Stimulated activated CD8-positive, alpha-beta memory T cell treated with anti-CD3 and anti-CD28 coated beads, Interleukin-2, amount 100 ng/mL, for 1 hour (primary cell): Measurements from ENCODE around the gene EOLA2.
"Not testable (repeated sequence)": the region's sequence is repeated elsewhere in the genome, so short reads cannot be mapped to it uniquely, and the experiment has no call there.

Source experiments
- DNase-seq, 2 donors: peaks; one replicate each; pipeline ENCODE4 v3.0.0-alpha.2; 2020; ENCODE audit warnings: low read depth in 2 of 2

EOLA2 gene

DNA sequence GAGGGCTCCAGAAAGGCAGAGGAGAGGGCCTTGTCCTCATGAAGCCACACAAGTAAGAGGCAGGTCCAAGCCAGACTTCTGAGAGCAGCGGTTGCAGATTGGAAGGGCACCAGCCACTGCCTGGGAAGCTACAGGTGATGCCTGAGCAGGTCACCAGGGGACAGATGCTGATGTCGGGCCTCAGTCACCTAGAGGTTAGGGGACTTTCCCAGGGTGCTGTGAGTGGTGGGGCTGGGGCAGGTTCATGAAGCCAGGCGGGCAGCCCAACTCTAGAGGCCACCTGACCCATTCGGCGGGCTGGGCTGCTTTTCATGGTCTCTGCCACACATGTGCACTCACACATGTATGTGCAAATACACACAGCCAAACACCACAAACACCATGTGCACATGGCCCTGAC, 5.3 kb downstream of the EOLA2 start:
- not testable (repeated sequence) for DNase-seq

DNA sequence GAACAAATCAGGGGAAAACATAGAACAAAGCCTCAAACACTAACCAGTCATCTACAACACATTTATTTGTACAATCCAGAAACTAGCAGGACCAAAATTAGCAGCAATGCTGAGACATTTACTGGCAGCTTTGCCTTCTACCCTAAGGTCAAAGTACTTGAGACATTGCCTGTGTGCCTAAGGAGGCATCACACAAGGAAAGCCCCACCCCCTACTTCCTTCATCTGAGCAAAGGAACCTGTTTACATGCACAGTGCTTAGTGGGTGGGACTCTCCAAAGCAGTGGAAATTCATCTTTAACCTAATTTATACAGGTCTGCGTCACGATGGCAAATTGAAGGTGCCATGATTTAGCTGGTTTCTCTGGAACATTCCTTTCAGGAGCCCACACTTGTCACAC, 6.1 kb downstream of the EOLA2 start:
- not testable (repeated sequence) for DNase-seq

DNA sequence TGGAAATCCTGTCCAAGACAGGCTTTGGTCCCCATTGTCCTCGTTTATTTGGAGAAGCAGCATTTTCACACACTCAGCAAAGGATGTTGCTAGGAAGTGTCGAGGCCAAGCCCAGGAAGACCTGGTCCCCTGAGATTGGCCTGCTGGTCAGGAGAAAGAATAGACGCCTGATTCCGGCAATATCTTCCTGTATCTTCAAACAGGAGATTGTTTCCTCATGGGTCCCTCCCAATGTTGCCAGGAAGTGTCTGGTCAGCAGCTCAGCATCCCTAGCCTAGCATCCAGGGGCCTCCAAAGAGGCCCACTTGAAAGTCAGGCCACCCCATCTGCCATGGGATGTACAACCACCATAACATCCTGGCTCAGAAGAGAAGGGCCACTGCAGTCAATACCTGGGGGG, 6.9 kb downstream of the EOLA2 start:
- DNase-seq, result not testable (repeated sequence)

DNA sequence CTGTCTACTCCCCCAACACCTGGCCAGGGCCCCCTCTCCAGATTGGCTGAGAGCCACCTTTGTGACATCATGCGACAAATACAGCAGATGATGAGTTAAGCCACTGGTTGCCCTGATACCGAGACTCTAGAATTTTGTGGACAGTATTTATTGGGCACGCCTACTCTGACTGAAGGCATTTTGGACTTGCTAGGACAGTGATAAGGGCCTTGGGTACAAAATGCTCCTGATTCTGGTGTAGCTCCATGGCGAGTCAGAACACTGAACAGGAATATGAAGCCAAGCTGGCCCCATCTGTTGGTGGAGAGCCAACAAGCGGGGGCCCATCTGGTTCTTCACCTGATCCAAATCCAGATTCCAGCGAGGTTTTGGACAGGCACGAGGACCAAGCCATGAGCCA, 8.9 kb downstream of the EOLA2 start, which contains the start of gene HSFX4:
Gene HSFX4 (plus strand): TSS at position 174 of the 400 bp plus-strand sequence. CDS start 72 bp downstream, at position 246.
- DNase-seq, result not testable (repeated sequence)

DNA sequence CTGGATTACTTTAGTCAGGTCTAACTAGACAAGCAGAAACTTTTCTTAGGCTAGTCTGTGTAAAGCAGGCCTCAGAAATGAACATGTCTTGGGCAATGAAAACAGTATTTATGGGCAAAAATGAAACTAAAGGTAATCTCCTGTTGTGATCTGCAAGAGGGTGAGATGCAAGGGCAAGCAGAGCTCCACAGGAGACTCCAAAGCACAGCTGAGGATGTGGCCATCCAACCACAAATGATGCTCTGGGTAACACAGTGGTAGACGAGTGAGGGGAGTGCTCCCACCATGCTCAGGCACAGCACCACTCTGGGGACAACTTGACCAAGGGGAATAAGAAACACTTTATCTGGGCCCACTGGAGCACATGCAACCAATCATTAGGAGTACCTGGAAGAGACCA, 9.7 kb downstream of the EOLA2 start:
- DNase-seq, result not testable (repeated sequence)

DNA sequence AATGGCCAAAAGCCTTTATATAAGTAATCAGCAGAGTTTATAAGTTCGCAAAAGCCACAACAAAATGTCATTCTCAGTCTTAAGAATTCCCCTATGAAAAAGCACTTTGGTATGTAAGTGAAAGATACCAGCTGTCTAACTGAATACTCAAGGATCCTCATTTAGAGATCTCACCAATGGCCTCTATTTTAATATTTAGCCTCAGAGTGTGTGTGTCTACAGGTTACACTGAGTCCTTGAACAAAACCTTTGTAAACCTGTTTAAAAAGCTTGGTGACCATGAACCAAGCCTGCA, 10.4 kb downstream of the EOLA2 start:
- DNase-seq, result not testable (repeated sequence)

DNA sequence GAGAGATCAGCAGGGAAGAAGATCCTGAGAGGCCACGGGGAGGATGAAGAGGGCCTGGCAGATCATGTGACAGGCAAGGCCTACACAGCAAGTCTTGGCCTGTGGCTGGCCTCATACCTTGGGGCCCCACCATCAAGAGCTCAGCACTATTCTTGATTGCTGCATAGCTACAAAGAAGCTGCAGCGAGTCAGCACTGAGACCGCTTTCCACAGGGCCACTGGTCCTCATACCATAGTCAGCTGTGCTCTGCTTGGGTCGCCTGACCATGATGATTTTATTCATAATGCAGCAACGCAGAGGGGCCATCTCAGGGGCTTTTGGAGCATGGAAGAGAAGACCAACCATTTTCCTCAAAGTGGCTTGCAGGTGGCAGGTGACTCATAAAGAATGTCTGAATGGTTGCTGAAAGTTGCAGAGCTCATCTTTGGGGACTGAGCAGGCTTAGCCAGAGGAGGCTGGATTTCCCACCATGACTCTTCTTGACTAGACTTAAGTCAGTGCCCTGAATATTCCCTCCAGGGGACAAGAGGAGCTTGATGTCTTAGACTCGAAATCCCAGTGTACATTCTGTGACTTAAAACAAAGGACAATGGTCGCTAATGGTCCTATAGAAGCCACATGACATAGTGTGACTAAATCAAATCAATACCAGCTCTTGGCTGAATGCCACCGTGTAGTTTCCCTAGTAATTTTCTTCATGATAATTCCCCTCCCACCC, 10.9 kb downstream of the EOLA2 start:
- not testable (repeated sequence) for DNase-seq

DNA sequence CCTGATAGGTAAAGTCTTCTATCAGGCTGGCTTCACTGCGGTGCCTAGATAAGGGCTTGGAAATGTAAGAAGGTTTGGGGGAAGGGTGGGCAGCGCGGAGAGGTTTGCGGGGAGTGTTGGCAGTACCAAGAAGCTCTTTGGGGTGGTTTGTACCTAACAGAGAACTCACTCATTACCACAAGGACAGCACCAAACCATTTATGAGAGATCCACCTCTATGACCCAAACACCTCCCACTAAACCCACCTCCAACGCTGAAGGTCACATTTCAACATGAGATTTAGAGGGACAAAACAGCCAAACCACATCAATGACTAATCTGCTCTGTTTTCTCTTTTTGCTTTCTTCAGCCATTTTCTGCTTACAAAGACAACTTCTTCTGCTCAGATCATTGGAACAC, 13.9 kb downstream of the EOLA2 start:
- DNase-seq, result not testable (repeated sequence)

DNA sequence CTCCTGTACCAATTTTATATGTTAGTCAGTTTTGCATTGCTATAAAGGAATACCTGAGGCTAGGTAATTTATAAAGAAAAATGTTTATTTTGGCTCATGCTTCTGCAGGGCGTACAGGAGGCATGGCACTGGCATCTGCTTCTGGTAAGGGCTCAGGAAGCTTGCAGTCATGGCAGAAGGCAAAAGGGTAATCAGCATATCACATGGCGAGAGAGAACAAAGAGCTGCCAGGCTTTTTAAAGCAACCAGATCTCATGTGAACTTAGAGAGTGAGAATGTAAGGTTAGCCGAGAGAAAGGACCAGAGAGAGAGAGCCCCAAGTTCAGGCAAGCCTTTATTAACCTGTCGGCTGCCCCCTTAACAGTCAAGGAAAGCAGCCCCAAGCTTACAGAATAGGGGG, 14.5 kb downstream of the EOLA2 start:
- DNase-seq, result not testable (repeated sequence)

DNA sequence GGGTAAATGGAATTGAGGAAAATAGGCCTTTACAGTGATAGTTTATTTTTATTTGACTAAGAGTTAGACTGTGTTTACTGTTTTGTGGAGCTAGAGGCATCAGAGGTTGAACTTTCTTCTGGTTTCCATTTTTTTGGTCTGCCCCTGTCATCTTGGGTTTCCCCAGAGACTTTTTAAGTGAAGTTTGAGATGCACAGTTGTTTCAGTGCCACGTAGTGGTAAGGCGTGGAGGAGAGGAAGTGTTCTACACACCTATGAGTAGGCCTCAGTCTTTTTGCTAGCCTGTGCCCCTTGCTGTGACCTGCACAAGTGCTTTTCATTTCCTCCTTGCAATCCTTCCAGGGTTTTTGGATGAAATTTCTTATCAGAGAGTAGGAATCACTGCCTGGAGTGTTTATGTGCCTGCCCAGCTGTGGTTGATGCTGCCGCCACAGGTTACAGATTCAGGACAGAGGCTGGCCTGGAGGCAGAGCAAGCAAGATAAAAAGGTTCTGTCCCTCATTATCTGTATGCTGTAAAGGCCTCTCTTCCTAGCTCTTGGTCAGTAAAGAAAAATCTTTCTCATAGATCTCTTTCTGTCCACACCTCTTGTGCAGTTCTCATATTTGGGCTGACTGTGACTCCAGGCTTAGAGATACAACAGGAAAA, 21.4 kb downstream of the EOLA2 start:
- DNase-seq, result no peak

DNA sequence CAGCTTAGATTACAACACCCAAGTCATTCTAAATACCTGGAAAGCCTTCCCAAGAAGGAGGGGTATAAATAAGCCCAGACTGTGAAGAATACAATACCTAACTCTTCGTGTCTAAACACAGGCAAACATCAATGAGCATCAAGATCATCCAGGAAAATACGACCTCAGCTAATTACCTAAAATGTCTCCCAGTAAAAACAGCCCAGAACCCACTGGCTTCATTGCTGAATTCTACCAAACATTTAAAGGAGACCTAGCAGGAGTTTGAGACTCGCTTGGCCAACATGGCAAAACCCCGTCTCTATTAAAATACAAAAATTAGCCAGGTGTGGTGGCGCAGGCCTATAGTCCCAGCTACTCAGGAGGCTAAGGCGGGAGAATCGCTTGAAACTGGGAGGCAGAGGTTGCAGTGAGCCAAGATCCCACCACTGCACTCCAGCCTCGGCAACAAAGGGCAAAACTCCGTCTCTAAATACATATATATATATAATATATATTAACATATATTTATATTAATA, 28.1 kb downstream of the EOLA2 start:
- no peak for DNase-seq

DNA sequence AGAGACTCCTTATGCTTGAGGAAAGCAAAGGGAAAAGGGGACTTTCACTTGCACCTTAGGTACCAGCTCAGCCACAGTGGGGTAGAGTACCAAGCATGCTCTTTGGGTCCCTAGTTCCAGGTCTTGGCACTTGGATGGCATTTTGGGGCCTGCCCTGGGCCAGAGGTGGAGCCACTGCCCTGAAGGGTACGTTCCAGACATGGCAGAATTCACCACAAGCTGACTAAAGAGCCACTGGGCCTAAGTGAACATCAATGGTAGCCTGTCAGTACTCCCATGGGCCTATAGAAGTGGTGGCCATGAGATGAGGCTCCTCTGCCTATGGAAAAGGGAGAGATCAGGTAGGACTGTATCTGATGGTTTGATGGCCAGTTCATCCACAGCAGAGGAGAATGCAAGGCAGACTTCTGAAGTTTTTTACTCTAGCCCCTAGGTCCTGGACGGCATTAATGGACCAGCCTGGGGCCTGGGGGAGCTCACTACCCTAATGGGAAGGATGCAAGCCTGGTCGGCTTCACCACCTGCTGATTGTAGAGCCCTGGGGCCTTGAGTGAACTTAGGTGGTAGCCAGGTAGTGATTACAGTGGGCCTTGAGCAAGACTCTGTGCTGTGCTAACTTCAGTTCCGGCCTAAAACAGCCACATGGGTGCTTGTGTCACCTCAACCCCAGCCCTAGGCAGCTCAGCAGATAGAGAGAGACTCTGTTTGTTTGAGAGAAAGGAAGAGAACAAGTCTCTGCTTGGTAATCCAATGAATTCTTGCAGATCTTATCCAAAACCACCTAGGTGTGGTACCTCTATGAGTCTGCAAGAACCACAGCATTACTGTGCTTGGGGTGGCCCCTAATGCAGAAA, 28.7 kb downstream of the EOLA2 start:
- DNase-seq, result no peak

DNA sequence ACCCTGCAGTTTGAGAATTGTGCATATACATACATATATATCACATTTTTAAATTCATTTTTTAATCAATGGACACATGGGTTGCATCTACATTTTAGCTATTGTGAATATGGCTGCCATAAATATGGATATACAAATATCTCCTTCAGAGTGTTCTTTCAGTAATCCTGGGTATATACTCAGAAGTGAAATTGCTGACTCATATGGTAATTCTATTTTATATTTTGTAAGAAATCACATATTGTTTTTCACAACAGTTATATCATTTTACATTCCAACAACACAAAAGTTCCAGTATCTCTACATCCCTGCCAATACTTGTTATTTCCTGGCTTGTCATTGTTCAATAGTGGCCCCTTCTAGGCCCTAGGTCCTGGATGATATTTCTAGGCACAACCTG, 29.6 kb downstream of the EOLA2 start:
- DNase-seq, result no peak

DNA sequence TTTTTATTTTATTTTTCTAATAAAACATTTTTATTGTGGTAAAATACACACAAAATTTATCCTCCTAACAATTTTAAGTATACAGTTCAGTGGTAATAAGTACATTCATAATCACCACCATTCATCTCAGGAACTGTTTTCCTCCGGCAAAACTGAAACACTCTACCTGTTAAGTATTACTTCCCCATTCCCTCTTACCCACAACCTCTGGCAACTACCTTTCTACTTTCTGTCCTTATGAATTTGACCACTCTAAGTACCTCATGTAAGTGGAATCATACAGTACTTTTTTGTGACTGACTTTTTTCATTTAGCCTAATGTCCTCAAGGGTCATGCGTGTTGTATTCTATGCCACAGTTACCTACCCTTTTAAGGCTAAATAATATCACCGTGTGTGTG, 30.0 kb downstream of the EOLA2 start:
- DNase-seq, result no peak

DNA sequence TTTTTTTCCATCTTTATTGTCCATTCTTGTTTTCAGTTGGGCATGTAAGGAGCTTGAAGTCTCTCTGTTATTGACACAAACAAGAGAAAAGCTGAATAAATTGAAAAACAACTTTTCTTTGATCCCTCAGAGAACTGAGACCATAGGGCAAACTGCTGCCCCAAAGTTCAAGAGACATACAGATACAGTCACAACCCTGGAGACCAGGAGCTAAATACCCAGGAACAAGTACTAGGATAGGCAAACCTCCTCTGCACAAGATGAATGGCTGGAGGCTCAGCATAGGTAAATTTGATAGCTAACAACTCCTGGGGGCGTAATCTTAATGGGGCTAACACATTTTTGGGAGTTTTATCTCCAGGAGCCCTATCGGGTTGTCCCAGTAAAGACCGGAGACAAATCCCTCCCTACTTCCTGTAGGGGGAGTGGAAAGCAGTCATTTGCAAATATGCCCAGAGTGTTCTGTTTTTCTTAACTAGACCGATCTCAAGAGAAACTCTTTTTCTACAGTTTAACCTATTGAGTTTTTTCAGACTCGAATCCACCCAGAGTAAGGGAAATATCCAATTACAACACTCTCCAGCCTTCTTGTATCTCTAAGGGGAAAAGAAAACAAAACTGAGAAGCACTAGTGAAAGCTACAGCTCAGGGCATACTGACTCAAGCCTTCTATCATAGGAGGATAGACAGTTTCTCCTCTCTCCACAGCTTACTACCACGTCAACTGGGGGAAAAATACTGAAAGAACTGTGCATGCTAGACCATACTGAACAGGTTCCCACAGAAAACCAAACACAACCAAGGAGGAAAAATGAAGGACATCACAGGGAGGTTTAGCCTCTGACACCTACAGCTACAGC, 34.2 kb downstream of the EOLA2 start:
- no peak for DNase-seq

DNA sequence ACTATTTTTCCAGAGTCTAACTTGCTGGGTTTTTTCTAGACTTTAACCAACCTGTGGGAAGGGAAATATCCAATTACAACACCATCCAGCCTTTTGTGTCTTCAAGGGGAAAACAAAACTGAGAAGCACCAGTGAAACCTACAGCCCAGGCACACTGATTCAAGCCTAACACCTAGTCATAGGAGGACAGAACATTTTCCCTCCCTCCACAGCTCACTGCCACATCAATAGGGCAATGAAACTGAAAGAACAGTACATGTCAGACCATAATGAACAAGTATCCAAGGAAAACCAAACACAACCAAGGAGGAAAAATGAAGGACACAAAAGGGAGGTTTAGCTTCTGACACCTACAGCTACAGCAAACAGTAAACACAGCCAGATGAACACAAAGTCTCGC, 39.7 kb downstream of the EOLA2 start:
- no peak for DNase-seq

DNA sequence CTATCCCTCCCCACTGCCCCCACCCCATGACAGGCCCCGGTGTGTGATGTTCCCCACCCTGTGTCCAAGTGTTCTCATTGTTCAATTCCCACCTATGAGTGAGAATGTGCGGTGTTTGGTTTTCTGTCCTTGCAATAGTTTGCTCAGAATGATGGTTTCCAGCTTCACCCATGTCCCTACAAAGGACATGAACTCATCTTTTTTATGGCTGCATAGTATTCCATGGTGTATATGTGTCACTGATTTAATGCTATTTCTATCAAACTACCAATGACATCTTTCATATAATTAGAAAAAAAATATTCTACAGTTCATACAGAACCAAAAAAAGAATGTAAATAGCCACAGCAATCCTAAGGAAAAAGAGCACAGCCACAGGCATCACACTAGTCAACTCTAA, 47.5 kb downstream of the EOLA2 start:
- DNase-seq, result not testable (repeated sequence)
